HepG2 (cell line): ENCODE data around the gene RBCK1. TPM values are rescaled to one million over a fixed set of nuclear protein-coding genes. Genes with fewer than 3 reads are reported as not detected.
A peak's percentile ranks its signal among the peaks of the same experiment; 100 is the strongest.

Source experiments
- ATAC-seq: fragments of 200-7000 bp; cut with Tn5 transposase; 3 replicates; pipeline ENCODE4 v1.9.1; 2020; ENCODE audit warnings: mild to moderate bottlenecking, moderate library complexity
- BruUV-seq: library from RNA; stranded (reverse); fragments of 400-500 nt; replicated peaks from 2 replicates; lab custom pipeline; 2021; lab: Mats Ljungman, UMichigan
- CTCF ChIA-PET: fragments of 300-600 bp; formaldehyde crosslinking; extraction: SDS; loops from one replicate; lab custom pipeline; 2021; ENCODE audit warnings: low total read pairs, inconsistent platforms, low intra/inter-chr PET ratio; lab: Yijun Ruan, JAX
- POLR2A ChIA-PET: fragments of 350-600 bp; sonication (Branson Sonifier 250); formaldehyde crosslinking; loops from one replicate; lab custom pipeline; 2020; ENCODE audit warnings: antibody characterized with exemption, inconsistent platforms; lab: Yijun Ruan, JAX
- DNase-seq: peaks from one replicate; pipeline ENCODE4 v3.0.0-alpha.2; 2015; ENCODE audit warnings: low spot score
- FAIRE-seq: peaks from 3 replicates; lab custom pipeline; 2011; peaks lifted over from hg19 to GRCh38; lab: Jason Lieb, UNC
- H2AFZ ChIP-seq: one replicate; pipeline ENCODE4 v1.6.1; 2011; ENCODE audit warnings: low read length, inconsistent platforms
- H3K27ac ChIP-seq: fragments of 300-600 bp; 3 replicates; pipeline ENCODE4 v1.8.0; 2011; ENCODE audit warnings: mixed run types, mild to moderate bottlenecking, mixed read lengths, low read length, inconsistent platforms; ENCODE audit not compliant: insufficient read depth; ENCODE audit errors: extremely low read length
- H3K27me3 ChIP-seq, 2 experiments: fragments of 200-600 bp in 1 of 2; 2 replicates in 1 of 2; 3 replicates in 1 of 2; pipeline versions ENCODE4 v1.6.0 to v1.8.0; 2011; ENCODE audit warnings: low read length in 2 of 2, mild to moderate bottlenecking in 2 of 2, moderate library complexity in 2 of 2, inconsistent platforms in 1 of 2; ENCODE audit not compliant: insufficient read depth in 2 of 2, control insufficient read depth in 1 of 2
- H3K36me3 ChIP-seq, 2 experiments: fragments of 200-600 bp in 1 of 2; replicated peaks in 1 of 2; 2 replicates in 1 of 2; 3 replicates in 1 of 2; pipeline versions ENCODE4 v1.5.1 to v1.8.0; 2011; ENCODE audit warnings: low read length in 2 of 2, inconsistent platforms in 1 of 2; ENCODE audit not compliant: insufficient read depth in 2 of 2, control insufficient read depth in 1 of 2
- H3K4me1 ChIP-seq: 2 replicates; pipeline ENCODE4 v1.5.1; 2012; ENCODE audit warnings: low read length, inconsistent platforms; ENCODE audit not compliant: insufficient read depth
- H3K4me2 ChIP-seq: 2 replicates; pipeline ENCODE4 v1.6.0; 2011; ENCODE audit warnings: low read depth, low read length, inconsistent platforms
- H3K4me3 ChIP-seq, 3 experiments: fragments of 200-600 bp in 1 of 3; sonication (generic), shearing (Covaris generic) in 1 of 3; replicated peaks in 1 of 3; 2 replicates each; pipeline ENCODE4 v1.5.1; 2011 to 2016; ENCODE audit warnings: low read length in 3 of 3, inconsistent platforms in 2 of 3, low read depth in 2 of 3, mild to moderate bottlenecking in 2 of 3, control low read depth in 1 of 3, mixed read lengths in 1 of 3; ENCODE audit not compliant: insufficient read depth in 1 of 3
- H3K79me2 ChIP-seq: one replicate; pipeline ENCODE4 v1.6.1; 2011; ENCODE audit warnings: low read length, inconsistent platforms; ENCODE audit not compliant: insufficient read depth
- H3K9ac ChIP-seq: 2 replicates; pipeline ENCODE4 v1.6.0; 2011; ENCODE audit warnings: mild to moderate bottlenecking, low read depth, low read length, inconsistent platforms; ENCODE audit not compliant: insufficient read depth
- H3K9me3 ChIP-seq: 2 replicates; pipeline ENCODE4 v1.5.1; 2012; ENCODE audit warnings: mild to moderate bottlenecking, low read length
- H4K20me1 ChIP-seq: 2 replicates; pipeline ENCODE4 v1.6.0; 2011; ENCODE audit warnings: inconsistent platforms, mild to moderate bottlenecking, low read length, moderate library complexity; ENCODE audit not compliant: insufficient read depth
- ADNP ChIP-seq: sonication (generic); formaldehyde crosslinking; IDR thresholded peaks from 2 replicates; pipeline ENCODE4 v1.4.0; 2020; ENCODE audit warnings: missing genetic modification reagents
- HNRNPUL1 ChIP-seq: fragments of 200-400 bp; formaldehyde crosslinking; IDR thresholded peaks from 2 replicates; pipeline ENCODE4 v1.6.1; 2017; ENCODE audit warnings: low read depth, mild to moderate bottlenecking, low read length, moderate library complexity
- IRX3 ChIP-seq: sonication (generic); formaldehyde crosslinking; IDR thresholded peaks from 2 replicates; pipeline ENCODE4 v1.8.1; 2023; ENCODE audit warnings: mild to moderate bottlenecking, low read depth, missing genetic modification reagents, borderline replicate concordance
- MTF1 ChIP-seq: sonication (generic); formaldehyde crosslinking; IDR thresholded peaks from 2 replicates; pipeline ENCODE4 v1.5.0; 2020; ENCODE audit warnings: missing genetic modification reagents
- NCOA2 ChIP-seq: sonication (generic); formaldehyde crosslinking; IDR thresholded peaks from 2 replicates; pipeline ENCODE4 v1.8.0; 2022; ENCODE audit warnings: inconsistent platforms
- RBFOX2 ChIP-seq: fragments of 200-400 bp; formaldehyde crosslinking; IDR thresholded peaks from 2 replicates; pipeline ENCODE4 v1.6.1; 2017; ENCODE audit warnings: low read depth, mild to moderate bottlenecking, low read length
- RCOR2 ChIP-seq: IDR thresholded peaks from 2 replicates; pipeline ENCODE4 v1.6.1; 2016; ENCODE audit warnings: missing biosample characterization, missing genetic modification reagents
- SP140L ChIP-seq: sonication (generic); formaldehyde crosslinking; IDR thresholded peaks from 2 replicates; pipeline ENCODE4 v1.4.0; 2020; ENCODE audit warnings: missing genetic modification reagents, borderline replicate concordance
- ZFAT ChIP-seq: sonication (generic); formaldehyde crosslinking; conservative IDR thresholded peaks from 2 replicates; pipeline ENCODE4 v1.8.1; 2023; ENCODE audit warnings: missing genetic modification reagents, inconsistent platforms
- ZNF253 ChIP-seq: sonication (generic); formaldehyde crosslinking; IDR thresholded peaks from 2 replicates; pipeline ENCODE4 v1.8.0; 2022; ENCODE audit warnings: mild to moderate bottlenecking, missing genetic modification reagents, borderline replicate concordance
- ZNF468 ChIP-seq: sonication (generic); formaldehyde crosslinking; IDR thresholded peaks from 2 replicates; pipeline ENCODE4 v1.8.0; 2022; ENCODE audit warnings: mild to moderate bottlenecking, moderate library complexity, missing genetic modification reagents
- WGBS: methylation state at CpG from one replicate; pipeline ENCODE4 v1.1.6; 2017; ENCODE audit warnings: low lambda C conversion rate; 5-methylcytosine and 5-hydroxymethylcytosine counted together
- in situ Hi-C: cut with HindIII; loops from 2 replicates; pipeline ENCODE4 v1.10.0; 2017; ENCODE audit warnings: low pct_unique_long_range_greater_than_20kb; ENCODE audit not compliant: extremely low pct_ligation_motif_present
- intact Hi-C: fragments of 100-400 bp; cut with micrococcal nuclease; formaldehyde crosslinking; loops from one replicate; pipeline ENCODE4 v1.10.0; 2022; ENCODE audit not compliant: unreplicated experiment
- polyA plus RNA-seq, 8 experiments: library from polyadenylated mRNA; depleted of rRNA in 3 of 8; stranded (reverse) in 7 of 8; unstranded in 1 of 8; fragments of >200 nt; fragmentation: Illumina TruSeq in 4 of 8; extraction: Trizol in 4 of 8; gene quantifications; 2 replicates each; pipeline versions ENCODE4 v1.2.1 to v1.2.3, GENCODE V29; 2011 to 2016; ENCODE audit warnings: low read depth in 4 of 8, missing spikeins in 1 of 8, mixed read lengths in 1 of 8; ENCODE audit not compliant: insufficient read depth in 1 of 8
- total RNA-seq, 5 experiments: library from RNA; depleted of rRNA; stranded (reverse); fragments of >200 nt; fragmentation: Illumina TruSeq; extraction: Trizol; gene quantifications; 2 replicates each; pipeline ENCODE4 v1.2.3, GENCODE V29; 2016; ENCODE audit warnings: low read depth in 1 of 5
- TF ChIP-seq, protein P1 (sequence below): conservative IDR thresholded peaks from 2 replicates; pipeline ENCODE4 v1.6.1; 2018; ENCODE audit warnings: missing genetic modification reagents
- TF ChIP-seq, protein P2 (sequence below): sonication (generic); formaldehyde crosslinking; IDR thresholded peaks from 2 replicates; pipeline ENCODE4 v1.5.1; 2020; ENCODE audit warnings: missing genetic modification reagents, mild to moderate bottlenecking, borderline replicate concordance
- TF ChIP-seq, protein P3 (sequence below): sonication (generic); formaldehyde crosslinking; IDR thresholded peaks from 2 replicates; pipeline ENCODE4 v1.5.0; 2020; ENCODE audit warnings: mild to moderate bottlenecking, low read depth, missing genetic modification reagents, borderline replicate concordance
- TF ChIP-seq, protein P4 (sequence below): sonication (generic); formaldehyde crosslinking; IDR thresholded peaks from 2 replicates; pipeline ENCODE4 v1.4.0; 2020; ENCODE audit warnings: missing genetic modification reagents

The RBCK1 gene
- total and polyA plus RNA-seq, 2 of the 13 experiments (the other 11 are each of a cell fraction or from before 2014, with no cell fraction given) = 149 to 215 TPM

DNA sequence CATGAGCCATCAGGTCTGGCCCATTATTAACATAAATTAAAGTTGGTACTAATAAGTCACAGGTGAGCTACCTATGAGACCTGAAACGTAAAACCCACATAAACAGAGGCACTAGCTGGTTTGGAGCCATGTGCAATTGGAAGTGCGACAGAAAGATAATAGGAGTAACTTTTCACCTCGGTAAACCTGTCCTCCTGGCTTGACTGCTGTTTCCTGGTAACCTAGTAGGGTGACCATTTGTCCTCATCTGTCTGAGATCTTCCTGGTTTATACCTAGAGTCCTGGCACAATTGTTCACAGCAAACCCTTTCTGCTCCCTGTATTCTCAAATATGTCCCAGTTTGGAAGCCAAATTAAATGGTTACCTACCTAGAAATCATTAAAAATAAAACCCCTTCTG is 46.9 kb downstream of the RBCK1 start:
- H3K27me3 ChIP-seq = no peaks in the 10 kb centered on the region
- no peaks in the 10 kb centered on the region for H3K9me3 ChIP-seq
- H3K9ac ChIP-seq = no peak overlapping the region
- FAIRE-seq (no peak), ATAC-seq (no peak)
- ChIA-PET CTCF (no interaction called here), POLR2A (no interaction called here)
- TF ChIP-seq HNRNPUL1 (no peak), RBFOX2 (0 out of 2 replicates have a peak, but pooled peaks have one; percentile 19), ADNP (no peak)
- TF ChIP-seq, protein P1, sequence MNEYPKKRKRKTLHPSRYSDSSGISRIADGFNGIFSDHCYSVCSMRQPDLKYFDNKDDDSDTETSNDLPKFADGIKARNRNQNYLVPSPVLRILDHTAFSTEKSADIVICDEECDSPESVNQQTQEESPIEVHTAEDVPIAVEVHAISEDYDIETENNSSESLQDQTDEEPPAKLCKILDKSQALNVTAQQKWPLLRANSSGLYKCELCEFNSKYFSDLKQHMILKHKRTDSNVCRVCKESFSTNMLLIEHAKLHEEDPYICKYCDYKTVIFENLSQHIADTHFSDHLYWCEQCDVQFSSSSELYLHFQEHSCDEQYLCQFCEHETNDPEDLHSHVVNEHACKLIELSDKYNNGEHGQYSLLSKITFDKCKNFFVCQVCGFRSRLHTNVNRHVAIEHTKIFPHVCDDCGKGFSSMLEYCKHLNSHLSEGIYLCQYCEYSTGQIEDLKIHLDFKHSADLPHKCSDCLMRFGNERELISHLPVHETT = no peak
- TF ChIP-seq, all 625 proteins: peak for 1
- Histone ChIP-seq H3K4me1 (peaks cover 18% of the 10 kb centered on the region), H3K36me3 (peaks cover 8 to 10% of the 10 kb centered on the region in 2 experiments; a peak in 4 of 5 replicates), H3K27ac (no peak overlapping the region), H3K4me2 (no peak overlapping the region), H3K4me3 (no peak overlapping the region), H3K79me2 (peaks cover 89% of the 10 kb centered on the region), H4K20me1 (peaks cover 29% of the 10 kb centered on the region), H2AFZ (no peak overlapping the region)
- 89% methylated on average over 3 of the region's 3 CpGs for WGBS
- in situ Hi-C loops = no loop called here
- no peak for DNase-seq
- intact Hi-C loops = no loop called here
- no TSS peak for BruUV-seq

DNA sequence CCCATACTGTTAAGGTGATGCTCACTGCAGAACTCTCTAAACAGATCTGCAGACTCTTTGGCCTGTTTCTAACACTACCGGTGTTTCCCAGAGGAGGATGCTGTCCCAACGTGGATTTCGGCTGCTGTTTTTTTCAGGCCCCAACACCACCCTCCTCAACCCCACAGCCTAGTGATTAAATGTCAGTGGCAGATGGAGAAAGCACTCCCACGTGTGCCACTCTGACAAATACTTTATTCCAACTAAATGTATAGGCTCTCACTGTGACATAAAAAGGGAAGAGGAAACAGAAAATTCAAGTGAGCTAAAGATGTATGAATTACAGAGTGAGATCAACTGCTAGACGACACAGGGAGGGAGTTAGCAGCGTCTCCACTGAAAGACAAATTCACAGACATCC is 50.7 kb downstream of the RBCK1 start:
- no peak overlapping the region for H3K4me3 ChIP-seq
- DNase-seq (no peak), FAIRE-seq (no peak), ATAC-seq (no peak)
- no peaks in the 10 kb centered on the region; a peak in 1 of 5 replicates for H3K27me3 ChIP-seq
- H4K20me1 ChIP-seq = peaks cover 38% of the 10 kb centered on the region
- peaks cover 75% of the 10 kb centered on the region for H3K79me2 ChIP-seq
- no peaks in the 10 kb centered on the region for H3K9me3 ChIP-seq
- H3K27ac ChIP-seq = no peak overlapping the region
- in situ Hi-C loops = no loop called here
- H3K36me3 ChIP-seq = peaks cover 4% of the 10 kb centered on the region in 2 experiments; a peak in 2 of 5 replicates
- WGBS = 87% methylated on average over 6 of the region's 6 CpGs
- intact Hi-C loops = no loop called here
- no TSS peak for BruUV-seq
- H3K4me1 ChIP-seq = peaks cover 41% of the 10 kb centered on the region
- POLR2A ChIA-PET = interaction anchor here (0.7 to 1.7 kb wide), 5 partner anchors 27 to 111 kb away, joined by 3 to 5 read pairs (median 4); partner anchors contain the start of genes NRSN2 and RBCK1
- H2AFZ ChIP-seq = no peak overlapping the region
- no peak overlapping the region for H3K9ac ChIP-seq
- H3K4me2 ChIP-seq = no peak overlapping the region
- CTCF ChIA-PET = no interaction called here
- TF ChIP-seq MTF1 (CRISPR knock-in tag) (no peak), ZNF468 (CRISPR knock-in tag) (no peak), ZFAT (CRISPR knock-in tag) (no peak), ZNF253 (CRISPR knock-in tag) (no peak), IRX3 (CRISPR knock-in tag) (no peak), SP140L (CRISPR knock-in tag) (no peak), RCOR2 (CRISPR knock-in tag) (no peak), NCOA2 (CRISPR knock-in tag) (no peak)
- TF ChIP-seq, protein P2, sequence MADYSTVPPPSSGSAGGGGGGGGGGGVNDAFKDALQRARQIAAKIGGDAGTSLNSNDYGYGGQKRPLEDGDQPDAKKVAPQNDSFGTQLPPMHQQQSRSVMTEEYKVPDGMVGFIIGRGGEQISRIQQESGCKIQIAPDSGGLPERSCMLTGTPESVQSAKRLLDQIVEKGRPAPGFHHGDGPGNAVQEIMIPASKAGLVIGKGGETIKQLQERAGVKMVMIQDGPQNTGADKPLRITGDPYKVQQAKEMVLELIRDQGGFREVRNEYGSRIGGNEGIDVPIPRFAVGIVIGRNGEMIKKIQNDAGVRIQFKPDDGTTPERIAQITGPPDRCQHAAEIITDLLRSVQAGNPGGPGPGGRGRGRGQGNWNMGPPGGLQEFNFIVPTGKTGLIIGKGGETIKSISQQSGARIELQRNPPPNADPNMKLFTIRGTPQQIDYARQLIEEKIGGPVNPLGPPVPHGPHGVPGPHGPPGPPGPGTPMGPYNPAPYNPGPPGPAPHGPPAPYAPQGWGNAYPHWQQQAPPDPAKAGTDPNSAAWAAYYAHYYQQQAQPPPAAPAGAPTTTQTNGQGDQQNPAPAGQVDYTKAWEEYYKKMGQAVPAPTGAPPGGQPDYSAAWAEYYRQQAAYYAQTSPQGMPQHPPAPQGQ = no peak
- TF ChIP-seq, protein P3, sequence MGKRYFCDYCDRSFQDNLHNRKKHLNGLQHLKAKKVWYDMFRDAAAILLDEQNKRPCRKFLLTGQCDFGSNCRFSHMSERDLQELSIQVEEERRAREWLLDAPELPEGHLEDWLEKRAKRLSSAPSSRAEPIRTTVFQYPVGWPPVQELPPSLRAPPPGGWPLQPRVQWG (CRISPR knock-in tag) = no peak
- TF ChIP-seq, protein P4, sequence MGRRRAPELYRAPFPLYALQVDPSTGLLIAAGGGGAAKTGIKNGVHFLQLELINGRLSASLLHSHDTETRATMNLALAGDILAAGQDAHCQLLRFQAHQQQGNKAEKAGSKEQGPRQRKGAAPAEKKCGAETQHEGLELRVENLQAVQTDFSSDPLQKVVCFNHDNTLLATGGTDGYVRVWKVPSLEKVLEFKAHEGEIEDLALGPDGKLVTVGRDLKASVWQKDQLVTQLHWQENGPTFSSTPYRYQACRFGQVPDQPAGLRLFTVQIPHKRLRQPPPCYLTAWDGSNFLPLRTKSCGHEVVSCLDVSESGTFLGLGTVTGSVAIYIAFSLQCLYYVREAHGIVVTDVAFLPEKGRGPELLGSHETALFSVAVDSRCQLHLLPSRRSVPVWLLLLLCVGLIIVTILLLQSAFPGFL (CRISPR knock-in tag) = no peak
